ENCODE measurements around the gene MSANTD4. TPM values are rescaled to one million over a fixed set of nuclear protein-coding genes. Genes with fewer than 3 reads are reported as not detected.

Gene MSANTD4
- total RNA-seq, 1 experiment from 2014 or later: 17.5 TPM

GRCh38 chr11:106014620-106015019 is 7.4 kb downstream of the MSANTD4 start:
- no CpG with 5 or more reads among the region's 2 CpGs for WGBS (ENCODE audit: extremely low coverage, insufficient read length, low lambda C conversion rate)
- H4K20me1 ChIP-seq (ENCODE audit: control insufficient read depth, insufficient read depth, insufficient read length): no peaks in the 10 kb centered on the region
- H3K4ac ChIP-seq (ENCODE audit: low read depth, low read length): no peak overlapping the region
- no peak overlapping the region for H2BK12ac ChIP-seq (ENCODE audit: insufficient read length, low read depth, low read length)
- H2BK5ac ChIP-seq (ENCODE audit: insufficient read length, low read length): no peak overlapping the region
- H3K27ac ChIP-seq (ENCODE audit: insufficient read length, low read depth, low read length): no peak overlapping the region
- no peak overlapping the region for H3K14ac ChIP-seq (ENCODE audit: insufficient read depth, low read length)
- DNase-seq: no peak
- no peak overlapping the region for H3K18ac ChIP-seq (ENCODE audit: insufficient read length, low read depth, low read length)
- no peak overlapping the region for H3T11ph ChIP-seq (ENCODE audit: low read length)
- H2BK15ac ChIP-seq (ENCODE audit: low read depth, low read length): no peak overlapping the region
- H2AK5ac ChIP-seq (ENCODE audit: insufficient read length, low read length): no peak overlapping the region
- H3K27me3 ChIP-seq (ENCODE audit: insufficient read depth, low read length): no peaks in the 10 kb centered on the region
- Mint-ChIP-seq H3K27me3 (ENCODE audit: low read depth) (no peaks in the 10 kb centered on the region), H3K9me3 (no peaks in the 10 kb centered on the region), H3K4me1 (peaks cover 30 to 40% of the 10 kb centered on the region in 2 experiments), H3K27ac (no peak overlapping the region), H3K36me3 (ENCODE audit: insufficient read depth in 1 of 3, low read depth in 3 of 3) (peaks cover 16 to 18% (median 18%) of the 10 kb centered on the region in 3 experiments), H3K4me3 (no peak overlapping the region)
- no peak overlapping the region for H3K23ac ChIP-seq (ENCODE audit: insufficient read length, low read depth, low read length)
- H3K23me2 ChIP-seq (ENCODE audit: insufficient read length, low read depth, low read length, poor library complexity, severe bottlenecking): no peaks in the 10 kb centered on the region
- peaks cover 12% of the 10 kb centered on the region; the same call in 1 of the 2 replicates for H3K79me2 ChIP-seq (ENCODE audit: insufficient read depth, low read length)
- no peak overlapping the region for H2BK20ac ChIP-seq (ENCODE audit: low read depth, low read length, poor library complexity, severe bottlenecking)
- no peak overlapping the region for H3K4me2 ChIP-seq (ENCODE audit: insufficient read depth, insufficient read length, low read length)
- H3K79me1 ChIP-seq (ENCODE audit: insufficient read depth, low read depth, low read length, poor library complexity, severe bottlenecking): peaks cover 5% of the 10 kb centered on the region
- no peak overlapping the region for H2BK120ac ChIP-seq (ENCODE audit: low read depth, low read length, poor library complexity, severe bottlenecking)
- no peak overlapping the region for H4K5ac ChIP-seq (ENCODE audit: insufficient read length, low read depth, low read length)
- H2AFZ ChIP-seq (ENCODE audit: low read length): no peak overlapping the region
- peaks cover 4% of the 10 kb centered on the region; the same call in 1 of the 2 replicates for H3K4me1 ChIP-seq (ENCODE audit: insufficient read depth, low read length)
- H3K56ac ChIP-seq (ENCODE audit: insufficient read length, low read depth, low read length): no peak overlapping the region
- H3K9ac ChIP-seq (ENCODE audit: extremely low read depth, insufficient read length, low read length): no peak overlapping the region
- H3K9me3 ChIP-seq (ENCODE audit: control insufficient read depth, low read depth, low read length): no peaks in the 10 kb centered on the region
- TF ChIP-seq CTCF (conservative IDR thresholded peaks at IDR 0.05): no peak
- no peak overlapping the region for H4K8ac ChIP-seq (replicated peaks; ENCODE audit: insufficient read length, low read depth, low read length)
- H4K91ac ChIP-seq (ENCODE audit: insufficient read length, low read depth, low read length): no peak overlapping the region

All from H9 (cell line).